LNCAP (cell line): ENCODE data around the gene SLX4.

Experiments used
- CTCF ChIP-seq: fragments of 450-650 bp; IDR thresholded peaks from 2 replicates; pipeline ENCODE4 v1.5.1; 2017; ENCODE audit warnings: mild to moderate bottlenecking

Gene SLX4

GRCh38 chr16:3589001-3589400 is 22.4 kb downstream of the SLX4 start:
- no peak for TF ChIP-seq CTCF

- TF ChIP-seq CTCF: no peak
These were observed 23.8 kb downstream of the SLX4 start for GRCh38 chr16:3587547-3588110.

GRCh38 chr16:3584412-3584811 is 27.0 kb downstream of the SLX4 start:
- TF ChIP-seq CTCF: no peak

- no peak for TF ChIP-seq CTCF
These were observed 27.9 kb downstream of the SLX4 start for GRCh38 chr16:3583303-3584038.

GRCh38 chr16:3582276-3583165 is 28.9 kb downstream of the SLX4 start:
- TF ChIP-seq CTCF: no peak

GRCh38 chr16:3581392-3581791 is 30.0 kb downstream of the SLX4 start:
- no peak for TF ChIP-seq CTCF

- TF ChIP-seq CTCF: no peak
These were observed 30.7 kb downstream of the SLX4 start for GRCh38 chr16:3580686-3581085.
